Inferior parietal cortex (tissue), 1 donor: ENCODE measurements around the gene HS3ST3A1.

Experiments used
- DNase-seq: peaks from one replicate; pipeline ENCODE4 v3.0.0-alpha.2; 2016; ENCODE audit errors: extremely low spot score

The HS3ST3A1 gene

GRCh38 chr17:13601776-13602551 lies at the start of gene HS3ST3A1:
HS3ST3A1 (minus strand) TSS chr17:13601929; CDS start chr17:13601129, 800 bp downstream.
- DNase-seq, result no peak

DNA sequence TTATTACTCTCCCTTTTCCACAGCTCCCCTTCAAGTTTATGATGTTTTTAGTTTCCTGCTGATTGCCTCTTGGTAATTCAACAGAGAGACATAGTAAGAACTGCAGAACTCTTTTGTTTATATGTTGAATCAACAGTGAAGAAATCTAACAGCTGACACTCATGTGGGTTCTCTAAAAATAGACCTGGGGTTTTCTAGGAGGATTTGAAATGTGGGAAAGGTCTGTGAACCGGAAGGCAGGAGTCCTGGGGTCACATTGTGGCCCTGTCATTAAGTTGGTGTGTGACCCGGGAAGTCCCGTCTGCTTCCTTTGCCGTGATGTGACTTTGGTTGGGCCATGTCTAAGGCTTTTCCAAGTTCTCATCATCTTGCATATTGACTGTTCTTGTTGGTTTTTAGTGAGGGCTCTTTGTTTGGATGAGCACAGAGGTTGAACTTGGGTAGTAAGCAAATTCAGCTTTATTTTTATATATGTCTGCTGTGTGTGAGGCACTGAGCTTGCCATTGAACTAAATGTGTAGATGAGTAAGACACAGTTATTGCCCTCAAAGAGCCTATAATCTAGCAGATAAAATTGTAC lies 48.5 kb upstream of the HS3ST3A1 start:
- no peak for DNase-seq

- DNase-seq, result no peak
These were observed 45.9 kb upstream of the HS3ST3A1 start for GRCh38 chr17:13647543-13648021.

- DNase-seq, result no peak
These were observed 45.3 kb upstream of the HS3ST3A1 start for GRCh38 chr17:13646969-13647542.

DNA sequence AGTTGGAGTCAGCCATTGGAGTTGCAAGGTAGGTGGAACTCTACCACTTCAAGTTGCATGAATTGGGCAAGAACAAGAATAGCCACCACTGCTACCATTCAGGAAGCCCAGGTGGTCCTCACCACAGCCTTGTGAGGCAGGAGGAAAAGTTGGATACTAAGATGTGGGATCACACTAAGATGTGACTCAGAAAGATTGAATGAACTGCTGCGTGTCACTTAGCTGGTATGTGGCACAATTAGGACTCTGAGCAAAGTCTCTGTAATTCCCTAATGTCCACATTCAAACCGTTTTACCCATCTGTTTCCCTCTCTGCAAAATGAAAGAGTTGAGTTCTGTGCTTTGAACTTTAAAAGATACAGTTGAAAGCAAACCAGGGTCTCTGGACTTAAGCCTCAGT lies 44.7 kb upstream of the HS3ST3A1 start:
- DNase-seq, result no peak

- no peak for DNase-seq
These were observed 41.5 kb upstream of the HS3ST3A1 start for GRCh38 chr17:13643180-13643579.

- DNase-seq, result no peak
These were observed 40.5 kb upstream of the HS3ST3A1 start for GRCh38 chr17:13642188-13642587.

- no peak for DNase-seq
These were observed 38.8 kb upstream of the HS3ST3A1 start for GRCh38 chr17:13640551-13640950.

DNA sequence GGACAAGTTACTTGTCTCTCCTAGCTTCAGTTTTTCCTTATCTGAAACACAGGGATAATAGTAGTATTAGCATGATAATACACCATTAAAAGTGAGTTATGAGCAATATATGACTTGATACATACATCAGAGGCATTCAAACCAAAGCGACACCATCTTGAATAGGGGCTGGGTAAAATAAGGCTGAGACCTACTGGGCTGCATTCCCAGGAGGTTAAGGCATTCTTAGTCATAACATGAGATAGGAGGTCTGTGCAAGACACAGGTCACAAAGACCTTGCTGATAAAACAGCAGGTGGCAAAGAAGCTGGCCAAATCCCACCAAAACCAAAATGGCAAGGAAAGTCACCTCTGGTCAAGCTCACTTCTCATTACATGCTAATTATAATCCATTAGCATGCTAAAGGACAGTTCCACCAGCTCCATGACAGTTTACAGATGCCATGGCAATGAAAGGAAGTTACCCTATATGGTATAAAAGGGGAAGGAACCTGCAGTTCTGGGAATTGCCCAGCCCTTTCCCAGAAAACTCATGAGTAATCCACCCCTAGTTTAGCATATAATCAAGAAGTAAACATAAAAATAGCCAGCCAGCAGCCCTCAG lies 37.2 kb upstream of the HS3ST3A1 start:
- DNase-seq, result peak; percentile 5

DNA sequence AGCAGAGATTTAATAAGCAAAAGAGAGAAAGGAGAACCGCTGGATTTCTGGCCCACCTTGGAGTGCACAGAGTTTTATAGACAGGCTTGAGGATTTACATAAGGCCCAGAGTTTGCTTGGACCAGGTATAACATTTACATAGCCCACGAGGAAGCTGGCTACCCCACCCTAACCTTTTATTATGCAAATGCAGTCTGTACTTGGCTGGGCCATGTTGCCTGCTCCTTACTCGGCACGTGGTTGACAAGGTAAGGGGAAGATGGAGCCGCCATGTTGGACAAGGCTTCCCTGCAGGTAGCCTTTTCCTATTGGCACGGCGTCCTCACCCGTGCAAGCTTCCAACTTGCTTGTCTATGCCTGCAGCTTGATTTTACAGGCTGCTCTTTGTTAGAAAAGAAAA lies 35.2 kb upstream of the HS3ST3A1 start:
- DNase-seq, result no peak

GRCh38 chr17:13635951-13636350 lies 34.2 kb upstream of the HS3ST3A1 start:
- no peak for DNase-seq

DNA sequence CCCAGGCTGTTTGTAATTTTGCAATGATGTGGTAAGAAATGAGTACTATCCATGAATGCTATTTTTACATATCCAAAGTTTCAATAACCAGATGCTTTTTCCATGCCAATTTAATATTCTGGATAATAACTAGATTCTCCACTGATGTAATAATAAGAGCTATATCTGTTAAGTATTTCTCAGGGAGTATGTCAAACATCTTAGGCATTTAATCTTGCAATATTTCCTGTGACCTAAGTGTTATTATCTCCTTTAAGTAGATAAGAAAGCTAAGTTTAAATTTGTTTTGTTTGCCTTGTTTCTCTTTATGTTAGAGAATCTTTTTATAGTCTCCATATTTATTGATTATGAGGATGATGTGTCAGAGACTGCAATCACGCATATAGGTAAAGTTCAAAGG lies 32.3 kb upstream of the HS3ST3A1 start:
- DNase-seq, result no peak

GRCh38 chr17:13631529-13631928 lies 29.8 kb upstream of the HS3ST3A1 start:
- no peak for DNase-seq

DNA sequence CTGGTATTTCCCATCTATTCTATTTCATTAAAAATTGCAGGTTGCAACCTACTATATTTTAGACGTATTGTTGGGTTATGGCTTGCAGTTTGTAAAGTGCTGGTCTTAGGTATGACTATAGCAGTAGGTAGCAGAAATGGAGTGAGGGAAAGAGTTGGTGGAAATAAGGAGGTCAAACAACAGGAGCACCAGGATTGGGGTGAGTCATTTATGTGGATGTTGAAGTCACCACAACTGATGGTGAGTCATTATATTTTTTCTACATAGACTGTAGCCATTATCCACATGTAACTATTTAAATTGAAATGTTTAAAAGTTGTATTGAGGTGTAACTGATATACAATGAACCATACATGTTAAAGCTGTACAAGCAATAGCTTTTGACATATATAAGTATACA lies 25.0 kb upstream of the HS3ST3A1 start:
- no peak for DNase-seq

- DNase-seq, result no peak
These were observed 17.7 kb upstream of the HS3ST3A1 start for GRCh38 chr17:13619462-13619861.

DNA sequence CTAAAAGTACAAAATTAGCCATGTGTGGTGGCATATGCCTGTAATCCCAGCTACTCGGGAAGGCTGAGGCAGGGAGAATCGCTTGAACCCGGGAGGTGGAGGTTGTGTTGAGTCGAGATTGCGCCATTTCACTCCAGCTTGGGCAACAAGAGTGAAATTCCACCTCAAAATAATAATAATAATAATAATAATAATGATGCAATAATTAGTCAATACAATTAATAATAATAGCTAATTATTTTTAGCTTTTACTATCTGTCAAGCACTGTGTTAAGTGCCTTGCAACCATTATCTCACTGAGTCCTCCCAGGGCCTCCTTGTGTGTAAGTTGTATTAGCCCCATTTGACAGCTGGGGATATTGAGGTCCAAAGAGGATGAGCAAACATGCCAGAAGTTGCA lies 14.3 kb upstream of the HS3ST3A1 start:
- DNase-seq, result no peak

DNA sequence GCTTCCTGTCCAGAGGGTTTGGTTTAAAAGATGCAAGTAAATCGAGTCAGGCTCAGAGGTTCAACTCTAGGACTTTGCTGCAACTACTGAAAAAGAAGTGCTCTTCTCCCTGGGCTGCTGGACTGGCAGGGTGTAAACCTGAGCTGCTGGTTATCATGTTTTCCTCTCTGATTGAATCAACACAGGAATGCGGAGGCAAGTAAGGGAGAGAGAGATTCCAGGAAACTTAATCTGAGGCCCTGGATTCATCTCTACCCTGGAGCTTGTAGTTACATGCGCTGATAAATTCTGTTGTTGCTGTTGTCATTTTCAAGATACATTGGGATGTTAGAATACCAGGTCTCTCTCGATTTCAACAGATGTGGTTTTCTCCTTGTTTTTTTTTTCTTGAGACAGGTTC lies 8.2 kb upstream of the HS3ST3A1 start:
- no peak for DNase-seq

DNA sequence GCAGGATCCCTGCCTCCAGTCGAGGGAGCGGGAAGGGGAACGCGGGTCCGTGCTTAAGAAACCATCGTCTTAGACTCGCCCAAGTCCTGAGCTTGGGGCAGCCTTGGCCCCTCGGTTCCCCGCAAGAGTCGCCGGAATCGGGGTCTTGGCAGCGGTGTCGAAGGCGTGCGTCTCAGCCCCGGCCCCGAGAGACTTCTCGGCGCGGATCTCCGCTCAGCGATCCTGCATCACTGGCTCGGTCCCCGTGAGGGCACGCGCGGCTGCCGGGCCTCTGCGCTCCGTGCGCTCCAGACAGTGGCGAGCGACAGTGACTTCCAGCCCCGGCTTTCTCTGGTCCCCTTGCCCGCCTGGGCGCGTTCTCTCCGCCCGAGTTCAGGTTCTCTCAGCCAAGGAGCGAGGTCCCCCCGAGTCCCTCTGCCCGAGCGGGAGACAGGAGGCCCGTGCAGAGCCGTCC lies 380 bp downstream of the HS3ST3A1 start:
- no peak for DNase-seq

DNA sequence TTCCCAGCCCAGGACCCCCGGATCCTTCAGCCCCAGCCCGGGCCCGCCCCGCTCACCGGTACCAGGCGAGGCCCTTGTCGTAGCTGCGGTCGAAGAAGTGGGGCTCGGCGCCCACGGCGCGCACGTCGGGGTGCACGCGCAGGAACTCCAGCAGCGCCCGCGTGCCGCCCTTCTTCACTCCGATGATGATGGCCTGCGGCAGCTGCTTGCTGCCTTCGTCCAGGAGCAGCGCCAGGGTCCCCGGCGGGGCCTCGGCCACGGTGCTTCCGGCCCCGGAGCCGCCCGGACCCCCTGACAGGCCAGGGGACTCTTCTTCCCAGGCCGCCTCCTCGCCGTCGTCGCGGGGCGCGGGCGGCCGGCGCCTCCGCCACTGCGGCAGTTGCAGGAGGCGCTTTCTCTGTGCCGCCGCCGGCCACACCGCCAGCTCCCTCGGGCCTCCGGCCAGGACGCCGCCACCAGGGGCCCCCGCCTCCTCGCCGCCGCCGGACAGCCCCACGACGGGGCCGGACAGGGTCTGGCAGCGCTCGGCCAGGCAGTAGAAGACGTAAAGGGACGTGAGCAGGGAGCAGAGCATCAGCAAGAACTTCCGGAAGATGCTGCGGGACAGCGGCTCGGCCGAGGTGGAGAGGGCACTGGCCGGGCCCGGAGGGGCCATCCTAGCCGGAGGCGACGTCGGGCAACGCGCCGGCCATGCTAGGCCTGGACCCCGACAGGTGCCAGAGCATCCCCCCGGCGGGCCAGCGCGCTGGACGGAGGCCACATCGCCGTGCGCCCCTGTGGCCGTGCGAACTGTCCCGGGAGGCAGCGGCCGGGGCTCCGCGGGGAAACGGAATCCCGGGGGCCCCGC lies 1.0 kb downstream of the HS3ST3A1 start:
- DNase-seq, result no peak

- DNase-seq, result no peak
These were observed 1.9 kb downstream of the HS3ST3A1 start for GRCh38 chr17:13599864-13600263.

GRCh38 chr17:13599168-13599577 lies 2.6 kb downstream of the HS3ST3A1 start:
- DNase-seq, result no peak
